IMR-90 (cell line): ENCODE data around the gene RTN4RL2. TPM values are rescaled to one million over a fixed set of nuclear protein-coding genes. Genes with fewer than 3 reads are reported as not detected.

ENCODE experiments used
- ATAC-seq: fragments of 200-7000 bp; cut with Tn5 transposase; 2 replicates; pipeline ENCODE4 v1.9.1; 2020; ENCODE audit warnings: low read depth, mild to moderate bottlenecking, moderate library complexity
- BruUV-seq: library from RNA; stranded (reverse); fragments of 400-500 nt; replicated peaks from 2 replicates; lab custom pipeline; 2021; lab: Mats Ljungman, UMichigan
- CTCF ChIA-PET: fragments of 300-600 bp; formaldehyde crosslinking; extraction: SDS; loops from one replicate; lab custom pipeline; 2021; ENCODE audit warnings: antibody characterized with exemption; lab: Yijun Ruan, JAX
- POLR2A ChIA-PET: fragments of 300-600 bp; sonication (Branson Sonifier 250); formaldehyde crosslinking; loops from one replicate; lab custom pipeline; 2022; ENCODE audit warnings: antibody characterized with exemption; ENCODE audit not compliant: unreplicated experiment; lab: Charles Lee
- DNase-seq: peaks from one replicate; pipeline ENCODE4 v3.0.0; 2013
- H2AFZ ChIP-seq: replicated peaks from 2 replicates; pipeline ENCODE3; 2013; ENCODE audit warnings: low read length, mild to moderate bottlenecking; ENCODE audit not compliant: poor library complexity
- H2AK5ac ChIP-seq: 2 replicates; pipeline ENCODE4 v1.6.1; 2013; ENCODE audit warnings: low read depth, low read length, inconsistent platforms
- H2AK9ac ChIP-seq: replicated peaks from 2 replicates; pipeline ENCODE3; 2013; ENCODE audit warnings: mild to moderate bottlenecking, low read depth, low read length, moderate library complexity; ENCODE audit not compliant: poor library complexity
- H2BK120ac ChIP-seq: 2 replicates; pipeline ENCODE4 v1.6.1; 2013; ENCODE audit warnings: low read depth, low read length, inconsistent platforms
- H2BK15ac ChIP-seq: 3 replicates; pipeline ENCODE4 v1.6.1; 2013; ENCODE audit warnings: low read depth, low read length, inconsistent platforms
- H2BK20ac ChIP-seq: 2 replicates; pipeline ENCODE4 v1.6.1; 2013; ENCODE audit warnings: low read depth, mild to moderate bottlenecking, inconsistent platforms, low read length, moderate library complexity
- H2BK5ac ChIP-seq: 2 replicates; pipeline ENCODE4 v1.6.1; 2013; ENCODE audit warnings: mild to moderate bottlenecking, low read depth, low read length, inconsistent platforms; ENCODE audit not compliant: poor library complexity, severe bottlenecking
- H3K14ac ChIP-seq: replicated peaks from 2 replicates; pipeline ENCODE4 v1.6.1; 2013; ENCODE audit warnings: low read depth, low read length, inconsistent platforms
- H3K18ac ChIP-seq: 2 replicates; pipeline ENCODE4 v1.6.1; 2013; ENCODE audit warnings: low read depth, low read length, control low read depth
- H3K23ac ChIP-seq: 2 replicates; pipeline ENCODE4 v1.6.1; 2013; ENCODE audit warnings: low read depth, low read length, inconsistent platforms
- H3K27ac ChIP-seq: 2 replicates; pipeline ENCODE4 v1.5.1; 2013; ENCODE audit warnings: mild to moderate bottlenecking, control low read depth, low read length; ENCODE audit not compliant: insufficient read depth
- H3K27me3 ChIP-seq: 2 replicates; pipeline ENCODE4 v1.6.1; 2013; ENCODE audit warnings: low read length; ENCODE audit not compliant: control insufficient read depth, insufficient read depth
- H3K36me3 ChIP-seq: 2 replicates; pipeline ENCODE4 v1.6.1; 2013; ENCODE audit warnings: low read length, mixed read lengths; ENCODE audit not compliant: control insufficient read depth, insufficient read depth
- H3K4ac ChIP-seq: 2 replicates; pipeline ENCODE4 v1.6.1; 2013; ENCODE audit warnings: low read depth, low read length, inconsistent platforms
- H3K4me1 ChIP-seq: 2 replicates; pipeline ENCODE4 v1.6.1; 2013; ENCODE audit warnings: low read length, mixed read lengths; ENCODE audit not compliant: control insufficient read depth, insufficient read depth
- H3K4me2 ChIP-seq: 2 replicates; pipeline ENCODE4 v1.6.1; 2013; ENCODE audit warnings: low read depth, mild to moderate bottlenecking, control low read depth, low read length, moderate library complexity
- H3K4me3 ChIP-seq: 2 replicates; pipeline ENCODE4 v1.5.1; 2013; ENCODE audit warnings: low read depth, mild to moderate bottlenecking, control low read depth, low read length, moderate library complexity; ENCODE audit not compliant: insufficient read depth
- H3K56ac ChIP-seq: 2 replicates; pipeline ENCODE4 v1.6.1; 2013; ENCODE audit warnings: low read length, inconsistent platforms; ENCODE audit not compliant: insufficient read depth; ENCODE audit errors: extremely low read depth
- H3K79me1 ChIP-seq, 2 experiments: 2 replicates each; pipeline ENCODE4 v1.6.1; 2013; ENCODE audit warnings: low read length in 2 of 2, inconsistent platforms in 1 of 2, low read depth in 1 of 2
- H3K9ac ChIP-seq: 2 replicates; pipeline ENCODE4 v1.6.1; 2013; ENCODE audit warnings: low read depth, low read length, control low read depth
- H3K9me1 ChIP-seq: 2 replicates; pipeline ENCODE4 v1.6.1; 2013; ENCODE audit warnings: low read length, inconsistent platforms; ENCODE audit not compliant: insufficient read depth
- H3K9me3 ChIP-seq: 2 replicates; pipeline ENCODE4 v1.6.1; 2013; ENCODE audit warnings: low read length; ENCODE audit not compliant: control insufficient read depth, insufficient read depth
- H4K20me1 ChIP-seq: 2 replicates; pipeline ENCODE4 v1.6.1; 2013; ENCODE audit warnings: low read length, inconsistent platforms; ENCODE audit not compliant: insufficient read depth
- H4K5ac ChIP-seq: 2 replicates; pipeline ENCODE4 v1.6.1; 2013; ENCODE audit warnings: mild to moderate bottlenecking, low read depth, low read length, control low read depth
- H4K8ac ChIP-seq, 2 experiments: 2 replicates each; pipeline ENCODE4 v1.6.1; 2013; ENCODE audit warnings: low read depth in 2 of 2, low read length in 2 of 2, control low read depth in 1 of 2, inconsistent platforms in 1 of 2
- H4K91ac ChIP-seq: 2 replicates; pipeline ENCODE4 v1.6.1; 2013; ENCODE audit warnings: low read depth, low read length, inconsistent platforms; ENCODE audit not compliant: insufficient read depth
- CTCF ChIP-seq: conservative IDR thresholded peaks from 2 replicates; pipeline ENCODE4 v1.5.1; 2012; ENCODE audit warnings: mild to moderate bottlenecking, low read depth, low read length, improper control_type of control experiment
- FOS ChIP-seq: fragments of 150-350 bp; IDR thresholded peaks from 2 replicates; pipeline ENCODE4 v1.6.1; 2016; ENCODE audit warnings: low read depth, low read length
- MAZ ChIP-seq: IDR thresholded peaks from 2 replicates; pipeline ENCODE4 v1.6.1; 2012; ENCODE audit warnings: low read depth, mild to moderate bottlenecking, low read length, improper control_type of control experiment, moderate library complexity, borderline replicate concordance
- RAD21 ChIP-seq: IDR thresholded peaks from 2 replicates; pipeline ENCODE4 v1.6.1; 2012; ENCODE audit warnings: low read length, improper control_type of control experiment
- SMC3 ChIP-seq: fragments of 150-350 bp; IDR thresholded peaks from 2 replicates; pipeline ENCODE4 v1.6.1; 2016; ENCODE audit warnings: low read depth, mild to moderate bottlenecking, antibody characterized with exemption, low read length, moderate library complexity
- WGBS, 2 experiments: methylation state at CpG; one replicate each; pipeline versions ENCODE4 v1.1.5 to v1.1.7; 2013; ENCODE audit warnings: missing lambda C conversion rate in 2 of 2; ENCODE audit not compliant: insufficient read length in 1 of 2; ENCODE audit errors: extremely low coverage in 2 of 2; 5-methylcytosine and 5-hydroxymethylcytosine counted together
- dilution Hi-C: fragments of 300-500 bp; cut with HindIII; formaldehyde crosslinking; loops from one replicate; pipeline ENCODE4 v1.14.3; 2018; ENCODE audit warnings: low sequenced_read_pairs; ENCODE audit not compliant: unreplicated experiment
- in situ Hi-C: fragments of 300-500 bp; cut with MboI; formaldehyde crosslinking; loops from 3 replicates; pipeline ENCODE4 v1.14.3; 2019; ENCODE audit warnings: low sequenced_read_pairs, inconsistent platforms, mixed read lengths
- intact Hi-C: fragments of 100-400 bp; cut with micrococcal nuclease; formaldehyde crosslinking; loops from 2 replicates; pipeline ENCODE4 v1.10.0; 2022
- polyA plus RNA-seq, 3 experiments: library from polyadenylated mRNA; depleted of rRNA; stranded (reverse); fragments of >200 nt; gene quantifications; 2 replicates each; pipeline ENCODE4 v1.2.3, GENCODE V29; 2012; ENCODE audit warnings: low replicate concordance in 1 of 3
- total RNA-seq: library from RNA; depleted of rRNA; stranded (reverse); fragments of >200 nt; gene quantifications from 2 replicates; pipeline ENCODE4 v1.2.3, GENCODE V29; 2012

RTN4RL2 gene
- total and polyA plus RNA-seq, 2 of the 4 experiments (the other 2 are of a cell fraction): 1.5 TPM; not detected in 1

- no peak overlapping the region for H2BK5ac ChIP-seq
- H3K79me1 ChIP-seq: no peaks in the 10 kb centered on the region
- H3K4me3 ChIP-seq: peak overlapping the region; percentile 39
- ChIA-PET POLR2A (interaction anchor here (0.6 kb wide), 3 partner anchors 68 to 186 kb away, joined by 3 to 4 read pairs (median 3); no protein-coding TSS in a partner anchor), CTCF (interaction anchor here (0.7 to 3.9 kb wide), 11 partner anchors 15 to 151 kb away, joined by 3 to 22 read pairs (median 4); no protein-coding TSS in a partner anchor)
- ATAC-seq: peak; percentile 46
- no peak overlapping the region for H3K9ac ChIP-seq
- TF ChIP-seq CTCF (peak; percentile 61), FOS (no peak), SMC3 (peak; percentile 52), RAD21 (peak; percentile 54), MAZ (no peak)
- H2BK15ac ChIP-seq: no peak overlapping the region
- no peak overlapping the region for H2BK20ac ChIP-seq
- no peak overlapping the region for H3K18ac ChIP-seq
- WGBS, 2 experiments: 1% methylated on average over 15 of the region's 44 CpGs; no CpG with 5 or more reads in 1 of the 2 experiments
- no TSS peak for BruUV-seq
- H3K14ac ChIP-seq: no peak overlapping the region
- H3K4me1 ChIP-seq: peaks cover 3% of the 10 kb centered on the region; the same call in 1 of the 2 replicates
- H2AK9ac ChIP-seq: no peak overlapping the region
- peak overlapping the region; percentile 90 for H3K4me2 ChIP-seq
- no peak overlapping the region for H2BK120ac ChIP-seq
- 0 out of 2 replicates have a peak, but pooled peaks cover under 1% of the 10 kb centered on the region for H3K9me1 ChIP-seq
- H2AFZ ChIP-seq: peak overlapping the region; percentile 85
- H3K9me3 ChIP-seq: no peaks in the 10 kb centered on the region
- no peak overlapping the region for H3K27ac ChIP-seq
- no peaks in the 10 kb centered on the region for H3K36me3 ChIP-seq
- H3K27me3 ChIP-seq: peaks cover 54% of the 10 kb centered on the region
- no peaks in the 10 kb centered on the region for H4K20me1 ChIP-seq
- in situ Hi-C loops: loop anchor here (5.0 to 10.0 kb wide), 2 partner anchors 69 to 186 kb away; partner anchors contain the start of gene YPEL4
- dilution Hi-C loops: no loop called here
- no peak overlapping the region for H4K91ac ChIP-seq
- H2AK5ac ChIP-seq: no peak overlapping the region
- H3K56ac ChIP-seq: no peak overlapping the region
- H4K8ac ChIP-seq: no peak overlapping the region
- no peak overlapping the region for H4K5ac ChIP-seq
- intact Hi-C loops: loop anchor here (5.0 to 10.0 kb wide), 2 partner anchors 614 to 1054 kb away; no protein-coding TSS in a partner anchor
- DNase-seq: peak; percentile 11
- H3K23ac ChIP-seq: 0 out of 2 replicates have a peak overlapping the region, but pooled peaks have one; percentile 60
- no peak overlapping the region for H3K4ac ChIP-seq
These were observed 1.7 kb upstream of the RTN4RL2 start for GRCh38 chr11:57458410-57459163.
